AG09319 (cell line): ENCODE measurements around the gene ASTN2.

Source experiments
- DNase-seq: peaks from one replicate; pipeline ENCODE4 v3.0.0-alpha.2; 2010; ENCODE audit warnings: low read depth; ENCODE audit errors: extremely low read depth
- CTCF ChIP-seq: IDR thresholded peaks from 2 replicates; pipeline ENCODE4 v1.5.1; 2011; ENCODE audit warnings: low read depth, mild to moderate bottlenecking, inconsistent platforms, low read length, moderate library complexity

ASTN2 gene

GRCh38 chr9:116471944-116472506, 942.8 kb downstream of the ASTN2 start:
- no peak for DNase-seq
- no peak for TF ChIP-seq CTCF

GRCh38 chr9:116471093-116471906, 943.6 kb downstream of the ASTN2 start:
- peak; percentile 84 for DNase-seq
- no peak for TF ChIP-seq CTCF

GRCh38 chr9:116468793-116469527, 945.9 kb downstream of the ASTN2 start:
- no peak for TF ChIP-seq CTCF
- no peak for DNase-seq

GRCh38 chr9:116468369-116468768, 946.5 kb downstream of the ASTN2 start:
- no peak for DNase-seq

GRCh38 chr9:116467740-116468351, 947.0 kb downstream of the ASTN2 start:
- TF ChIP-seq CTCF, result no peak

More at GRCh38 chr9:116468369-116468768, 946.5 kb downstream of the ASTN2 start:
- TF ChIP-seq CTCF, result no peak

DNA sequence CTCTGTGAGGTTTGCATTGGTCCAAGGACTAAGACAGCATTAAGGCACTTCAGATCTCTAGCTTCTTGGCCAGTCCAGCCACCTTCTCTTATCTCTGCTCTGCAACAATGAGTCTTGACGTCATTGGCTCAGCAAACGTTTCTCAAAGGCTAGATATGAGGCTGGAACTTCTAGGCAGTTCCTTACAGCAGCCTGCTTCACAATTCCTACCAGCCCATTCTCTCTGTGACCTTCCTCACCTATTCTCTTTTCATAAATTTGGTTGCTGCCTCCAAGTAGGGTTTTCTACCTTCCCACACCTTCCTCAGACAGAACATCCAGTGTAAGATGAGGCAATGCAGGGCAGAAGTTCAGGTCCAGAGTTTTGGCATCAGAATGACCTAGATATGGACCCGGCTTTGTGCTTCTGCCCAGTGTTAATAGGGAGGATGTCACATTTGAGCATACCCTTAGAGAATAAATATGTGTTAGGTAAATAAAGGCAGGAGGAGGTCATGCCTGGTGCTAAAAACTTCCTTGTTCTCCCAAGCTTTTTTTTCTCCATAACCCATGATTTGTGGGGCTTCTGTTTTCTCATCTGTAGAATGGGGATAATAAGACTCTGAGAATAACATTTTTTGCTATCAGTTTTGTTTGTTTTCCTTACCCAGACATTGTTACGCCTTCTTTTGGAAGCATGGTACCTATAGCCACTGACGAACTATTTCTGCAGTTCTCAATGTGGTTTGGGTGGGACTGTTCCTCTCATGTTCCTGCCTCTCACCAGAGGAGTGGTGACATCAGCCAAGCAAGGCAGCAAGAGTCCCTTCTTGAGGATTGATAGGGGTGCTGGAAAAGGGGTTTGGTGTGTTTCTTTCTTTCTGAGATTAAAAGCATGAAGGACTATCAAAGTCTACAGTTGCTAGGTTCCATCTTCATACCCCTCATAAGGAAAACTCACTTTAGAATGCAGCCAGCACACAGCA, 948.3 kb downstream of the ASTN2 start:
- no peak for DNase-seq
- no peak for TF ChIP-seq CTCF

More at GRCh38 chr9:116467740-116468351, 947.0 kb downstream of the ASTN2 start:
- DNase-seq, result no peak
